SK-N-SH (cell line): ENCODE results near the gene NUP42. TPM values are rescaled to one million over a fixed set of nuclear protein-coding genes. Genes with fewer than 3 reads are reported as not detected.

ENCODE experiments used
- CTCF ChIA-PET: fragments of 300-600, 350-600 bp; formaldehyde crosslinking; extraction: SDS; loops from one replicate; lab custom pipeline; 2021; lab: Yijun Ruan, JAX
- POLR2A ChIA-PET: fragments of 350-600 bp; sonication (Branson Sonifier 250); formaldehyde crosslinking; extraction: SDS; loops from one replicate; lab custom pipeline; 2020; ENCODE audit warnings: antibody characterized with exemption, inconsistent platforms; lab: Yijun Ruan, JAX
- DNase-seq: peaks from one replicate; pipeline ENCODE4 v3.0.0; 2012
- H2AFZ ChIP-seq: fragments of 200-600 bp; sonication (generic); 2 replicates; pipeline ENCODE4 v1.8.1; 2016; ENCODE audit warnings: antibody characterized with exemption, mild to moderate bottlenecking, low read depth
- H3F3A ChIP-seq: fragments of 200-600 bp; sonication (generic); replicated peaks from 2 replicates; pipeline ENCODE3; 2016; ENCODE audit warnings: antibody characterized with exemption, mild to moderate bottlenecking; ENCODE audit not compliant: insufficient read depth
- H3K27ac ChIP-seq, 2 experiments: fragments of 200-500 bp in 1 of 2; fragments of 200-600 bp in 1 of 2; sonication (Bioruptor generic) in 1 of 2; sonication (generic), shearing (Covaris generic) in 1 of 2; 2 replicates each; pipeline versions ENCODE4 v1.5.1 to v1.6.1; 2014 to 2016; ENCODE audit warnings: low read depth in 2 of 2, inconsistent platforms in 1 of 2, low read length in 1 of 2, mild to moderate bottlenecking in 1 of 2, mixed read lengths in 1 of 2
- H3K27me3 ChIP-seq: fragments of 200-600 bp; sonication (generic), shearing (Covaris generic); 2 replicates; pipeline ENCODE4 v1.6.1; 2016; ENCODE audit warnings: mixed run types; ENCODE audit not compliant: insufficient read depth
- H3K36me3 ChIP-seq, 2 experiments: fragments of 200-500 bp in 1 of 2; fragments of 200-600 bp in 1 of 2; sonication (Bioruptor generic) in 1 of 2; sonication (generic) in 1 of 2; replicated peaks in 1 of 2; 2 replicates each; pipeline versions ENCODE3 to v1.5.1; 2014 to 2016; ENCODE audit warnings: low read length in 1 of 2, mild to moderate bottlenecking in 1 of 2; ENCODE audit not compliant: insufficient read depth in 2 of 2, control insufficient read depth in 1 of 2
- H3K4me1 ChIP-seq, 2 experiments: fragments of 200-500 bp in 1 of 2; fragments of 200-600 bp in 1 of 2; sonication (Bioruptor generic) in 1 of 2; sonication (generic), shearing (Covaris generic) in 1 of 2; 2 replicates each; pipeline versions ENCODE4 v1.5.1 to v1.6.1; 2014 to 2016; ENCODE audit warnings: low read depth in 1 of 2, low read length in 1 of 2, mixed run types in 1 of 2; ENCODE audit not compliant: insufficient read depth in 2 of 2, control insufficient read depth in 1 of 2
- H3K4me2 ChIP-seq: fragments of 200-600 bp; sonication (generic), shearing (Covaris generic); 2 replicates; pipeline ENCODE4 v1.6.1; 2017; ENCODE audit warnings: mixed run types
- H3K4me3 ChIP-seq, 2 experiments: fragments of 200-500 bp in 1 of 2; fragments of 200-600 bp in 1 of 2; sonication (Bioruptor generic) in 1 of 2; sonication (generic), shearing (Covaris generic) in 1 of 2; 2 replicates each; pipeline versions ENCODE4 v1.5.1 to v1.8.1; 2014 to 2016; ENCODE audit warnings: low read depth in 2 of 2, inconsistent platforms in 1 of 2, low read length in 1 of 2, mild to moderate bottlenecking in 1 of 2, mixed read lengths in 1 of 2, moderate library complexity in 1 of 2
- H3K79me2 ChIP-seq: fragments of 200-600 bp; sonication (generic); 2 replicates; pipeline ENCODE4 v1.8.1; 2017; ENCODE audit warnings: mild to moderate bottlenecking; ENCODE audit not compliant: insufficient read depth
- H3K9ac ChIP-seq: fragments of 200-600 bp; sonication (generic); 2 replicates; pipeline ENCODE4 v1.6.1; 2017; ENCODE audit warnings: mixed run types
- H3K9me2 ChIP-seq: fragments of 200-600 bp; sonication (generic); 2 replicates; pipeline ENCODE4 v1.6.1; 2017; ENCODE audit warnings: mixed run types
- H3K9me3 ChIP-seq: fragments of 200-600 bp; sonication (generic); 2 replicates; pipeline ENCODE4 v1.6.1; 2017; ENCODE audit warnings: mixed run types, mild to moderate bottlenecking, moderate library complexity
- H4K20me1 ChIP-seq: fragments of 200-600 bp; sonication (generic); 2 replicates; pipeline ENCODE4 v1.6.1; 2017; ENCODE audit warnings: mild to moderate bottlenecking, mixed run types; ENCODE audit not compliant: insufficient read depth
- EP300 ChIP-seq, 2 experiments: IDR thresholded peaks; 2 replicates each; pipeline versions ENCODE4 v1.4.0 to v1.6.1; 2012; ENCODE audit warnings: borderline replicate concordance in 1 of 2, low read depth in 1 of 2, low read length in 1 of 2
- EZH2phosphoT487 ChIP-seq: fragments of 200-600 bp; sonication (generic); IDR thresholded peaks from 2 replicates; pipeline ENCODE4 v1.6.1; 2017; ENCODE audit warnings: low read depth, mixed run types, mild to moderate bottlenecking, antibody characterized with exemption, moderate library complexity, borderline replicate concordance
- FOXJ3 ChIP-seq: sonication (generic); formaldehyde crosslinking; IDR thresholded peaks from 2 replicates; pipeline ENCODE4 v1.5.1; 2020; ENCODE audit warnings: mild to moderate bottlenecking, missing genetic modification reagents
- GABPA ChIP-seq: IDR thresholded peaks from 2 replicates; pipeline ENCODE4 v1.4.0; 2012; ENCODE audit warnings: low read depth, mild to moderate bottlenecking
- GATA2 ChIP-seq: sonication (generic); formaldehyde crosslinking; IDR thresholded peaks from 2 replicates; pipeline ENCODE4 v1.5.0; 2020; ENCODE audit warnings: mild to moderate bottlenecking, missing genetic modification reagents
- MEF2A ChIP-seq: IDR thresholded peaks from 2 replicates; pipeline ENCODE4 v1.4.0; 2012; ENCODE audit warnings: low read depth, borderline replicate concordance
- MXI1 ChIP-seq: IDR thresholded peaks from 2 replicates; pipeline ENCODE4 v1.6.1; 2012; ENCODE audit warnings: mild to moderate bottlenecking, low read depth, low read length, improper control_type of control experiment
- POLR2AphosphoS5 ChIP-seq: IDR thresholded peaks from 2 replicates; pipeline ENCODE4 v1.6.1; 2012; ENCODE audit warnings: low read depth, low read length
- RFX5 ChIP-seq: IDR thresholded peaks from 2 replicates; pipeline ENCODE4 v1.6.1; 2012; ENCODE audit warnings: mild to moderate bottlenecking, improper control_type of control experiment, low read length
- SIN3A ChIP-seq: IDR thresholded peaks from 2 replicates; pipeline ENCODE4 v1.6.1; 2012; ENCODE audit warnings: low read depth, mild to moderate bottlenecking, low read length, moderate library complexity, borderline replicate concordance
- SMC3 ChIP-seq: IDR thresholded peaks from 2 replicates; pipeline ENCODE4 v1.6.1; 2012; ENCODE audit warnings: low read depth, low read length, improper control_type of control experiment
- TCF12 ChIP-seq: IDR thresholded peaks from 2 replicates; pipeline ENCODE4 v1.4.0; 2012
- TEAD4 ChIP-seq: IDR thresholded peaks from 2 replicates; pipeline ENCODE4 v1.4.0; 2012; ENCODE audit warnings: mild to moderate bottlenecking, borderline replicate concordance; ENCODE audit not compliant: insufficient read depth
- YY1 ChIP-seq: IDR thresholded peaks from 2 replicates; pipeline ENCODE4 v1.4.0; 2012; ENCODE audit warnings: low read depth, mild to moderate bottlenecking
- WGBS: methylation state at CpG from one replicate; pipeline ENCODE4 v1.1.6; 2017; ENCODE audit warnings: low lambda C conversion rate; 5-methylcytosine and 5-hydroxymethylcytosine counted together
- polyA plus RNA-seq, 3 experiments: library from polyadenylated mRNA; depleted of rRNA; stranded (reverse); fragments of >200 nt; gene quantifications; 2 replicates each; pipeline ENCODE4 v1.2.3, GENCODE V29; 2012
- TF ChIP-seq, protein P1 (sequence below): IDR thresholded peaks from 2 replicates; pipeline ENCODE4 v1.4.0; 2012; ENCODE audit warnings: low read depth, borderline replicate concordance
- TF ChIP-seq, protein P2 (sequence below): IDR thresholded peaks from 2 replicates; pipeline ENCODE4 v1.4.0; 2012; ENCODE audit warnings: low read depth, borderline replicate concordance
- TF ChIP-seq, protein P3 (sequence below): IDR thresholded peaks from 2 replicates; pipeline ENCODE4 v1.6.1; 2012; ENCODE audit warnings: mild to moderate bottlenecking, low read depth, low read length, moderate library complexity
- TF ChIP-seq, protein P4 (sequence below): IDR thresholded peaks from 2 replicates; pipeline ENCODE4 v1.4.0; 2012; ENCODE audit warnings: low read depth

Gene NUP42
- polyA plus RNA-seq, 1 of the 3 experiments (the other 2 are of a cell fraction): 22.7 TPM

DNA sequence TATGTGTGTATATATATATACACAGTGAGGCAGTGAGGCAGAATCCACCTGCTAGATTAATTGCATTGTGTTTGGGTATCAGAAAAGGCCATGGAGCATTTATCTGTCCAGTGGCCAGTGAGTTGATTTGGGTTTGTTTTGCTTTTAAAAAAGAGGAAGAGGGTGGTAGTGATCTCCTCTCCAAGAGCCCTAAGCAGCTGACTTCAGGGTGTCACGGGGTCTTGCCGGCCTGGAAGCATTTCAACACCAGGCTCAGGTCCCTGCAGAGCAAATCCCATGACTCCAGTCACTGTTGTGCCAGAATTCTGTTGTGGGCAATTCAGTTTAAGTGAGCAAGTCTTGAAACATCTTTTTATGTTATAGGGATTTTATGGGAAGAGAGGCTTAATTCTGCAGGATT, 34.2 kb downstream of the NUP42 start:
- no peaks in the 10 kb centered on the region for H3K27me3 ChIP-seq
- 65% methylated on average over 2 of the region's 2 CpGs for WGBS
- no peak overlapping the region for H3K4me2 ChIP-seq
- no peak overlapping the region for H3K27ac ChIP-seq
- no peaks in the 10 kb centered on the region for H4K20me1 ChIP-seq
- ChIA-PET POLR2A (no interaction called here), CTCF (interaction anchor here (0.6 to 2.0 kb wide), 5 partner anchors 10 to 56 kb away, joined by 3 to 6 read pairs (median 5); no protein-coding TSS in a partner anchor)
- DNase-seq: no peak
- no peaks in the 10 kb centered on the region for H3F3A ChIP-seq
- no peak overlapping the region for H3K4me3 ChIP-seq
- H3K9me3 ChIP-seq: no peaks in the 10 kb centered on the region
- H3K4me1 ChIP-seq: peaks cover 0 to 12% of the 10 kb centered on the region in 2 experiments; a peak in 1 of 4 replicates
- no peak for TF ChIP-seq POLR2AphosphoS5
- no peak for TF ChIP-seq YY1
- TF ChIP-seq SMC3: no peak
- TF ChIP-seq TEAD4: no peak
- TF ChIP-seq TCF12: no peak
- no peak for TF ChIP-seq MXI1
- TF ChIP-seq, protein P1, sequence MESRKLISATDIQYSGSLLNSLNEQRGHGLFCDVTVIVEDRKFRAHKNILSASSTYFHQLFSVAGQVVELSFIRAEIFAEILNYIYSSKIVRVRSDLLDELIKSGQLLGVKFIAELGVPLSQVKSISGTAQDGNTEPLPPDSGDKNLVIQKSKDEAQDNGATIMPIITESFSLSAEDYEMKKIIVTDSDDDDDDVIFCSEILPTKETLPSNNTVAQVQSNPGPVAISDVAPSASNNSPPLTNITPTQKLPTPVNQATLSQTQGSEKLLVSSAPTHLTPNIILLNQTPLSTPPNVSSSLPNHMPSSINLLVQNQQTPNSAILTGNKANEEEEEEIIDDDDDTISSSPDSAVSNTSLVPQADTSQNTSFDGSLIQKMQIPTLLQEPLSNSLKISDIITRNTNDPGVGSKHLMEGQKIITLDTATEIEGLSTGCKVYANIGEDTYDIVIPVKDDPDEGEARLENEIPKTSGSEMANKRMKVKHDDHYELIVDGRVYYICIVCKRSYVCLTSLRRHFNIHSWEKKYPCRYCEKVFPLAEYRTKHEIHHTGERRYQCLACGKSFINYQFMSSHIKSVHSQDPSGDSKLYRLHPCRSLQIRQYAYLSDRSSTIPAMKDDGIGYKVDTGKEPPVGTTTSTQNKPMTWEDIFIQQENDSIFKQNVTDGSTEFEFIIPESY: no peak
- TF ChIP-seq, all 33 proteins: peak for 0
- Histone ChIP-seq H3K79me2 (no peaks in the 10 kb centered on the region), H3K9ac (no peak overlapping the region), H3K36me3 (no peaks in the 10 kb centered on the region), H2AFZ (no peak overlapping the region), H3K9me2 (no peaks in the 10 kb centered on the region)

DNA sequence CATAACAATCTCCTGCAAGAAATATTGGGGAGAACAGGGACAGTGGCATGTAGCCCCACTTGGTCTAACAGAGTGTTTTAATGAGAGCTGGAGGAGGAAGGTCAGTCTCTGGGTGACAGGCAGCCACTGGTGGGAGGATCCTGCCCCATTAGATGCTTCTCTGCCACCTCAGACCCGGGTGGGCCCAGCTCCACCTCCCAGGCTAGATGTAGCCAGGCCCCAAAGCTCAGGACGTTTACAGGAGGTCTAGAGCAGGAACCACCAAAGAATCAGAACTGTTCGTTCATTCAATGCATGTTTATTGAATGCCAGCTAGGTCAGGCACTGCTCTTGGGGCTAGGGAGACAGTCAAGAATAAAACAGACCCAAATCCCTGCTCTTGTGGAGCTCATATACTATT, 36.3 kb downstream of the NUP42 start:
- WGBS: 22% methylated on average over 3 of the region's 3 CpGs
- no peak for TF ChIP-seq EP300 (IDR thresholded peaks at IDR 0.05; ENCODE audit: borderline replicate concordance in 1 of 2, low read depth in 1 of 2, low read length in 1 of 2)
- no peak for TF ChIP-seq TCF12
- TF ChIP-seq, protein P2, sequence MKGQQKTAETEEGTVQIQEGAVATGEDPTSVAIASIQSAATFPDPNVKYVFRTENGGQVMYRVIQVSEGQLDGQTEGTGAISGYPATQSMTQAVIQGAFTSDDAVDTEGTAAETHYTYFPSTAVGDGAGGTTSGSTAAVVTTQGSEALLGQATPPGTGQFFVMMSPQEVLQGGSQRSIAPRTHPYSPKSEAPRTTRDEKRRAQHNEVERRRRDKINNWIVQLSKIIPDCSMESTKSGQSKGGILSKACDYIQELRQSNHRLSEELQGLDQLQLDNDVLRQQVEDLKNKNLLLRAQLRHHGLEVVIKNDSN: no peak
- no peak for TF ChIP-seq MEF2A
- no peak for TF ChIP-seq GABPA
- TF ChIP-seq, protein P1: no peak
- no peak for TF ChIP-seq FOXJ3 (CRISPR knock-in tag)
- TF ChIP-seq SIN3A: no peak
- TF ChIP-seq GATA2 (CRISPR knock-in tag): no peak
- no peak for TF ChIP-seq RFX5
- no peak for TF ChIP-seq MXI1
- TF ChIP-seq, protein P3, sequence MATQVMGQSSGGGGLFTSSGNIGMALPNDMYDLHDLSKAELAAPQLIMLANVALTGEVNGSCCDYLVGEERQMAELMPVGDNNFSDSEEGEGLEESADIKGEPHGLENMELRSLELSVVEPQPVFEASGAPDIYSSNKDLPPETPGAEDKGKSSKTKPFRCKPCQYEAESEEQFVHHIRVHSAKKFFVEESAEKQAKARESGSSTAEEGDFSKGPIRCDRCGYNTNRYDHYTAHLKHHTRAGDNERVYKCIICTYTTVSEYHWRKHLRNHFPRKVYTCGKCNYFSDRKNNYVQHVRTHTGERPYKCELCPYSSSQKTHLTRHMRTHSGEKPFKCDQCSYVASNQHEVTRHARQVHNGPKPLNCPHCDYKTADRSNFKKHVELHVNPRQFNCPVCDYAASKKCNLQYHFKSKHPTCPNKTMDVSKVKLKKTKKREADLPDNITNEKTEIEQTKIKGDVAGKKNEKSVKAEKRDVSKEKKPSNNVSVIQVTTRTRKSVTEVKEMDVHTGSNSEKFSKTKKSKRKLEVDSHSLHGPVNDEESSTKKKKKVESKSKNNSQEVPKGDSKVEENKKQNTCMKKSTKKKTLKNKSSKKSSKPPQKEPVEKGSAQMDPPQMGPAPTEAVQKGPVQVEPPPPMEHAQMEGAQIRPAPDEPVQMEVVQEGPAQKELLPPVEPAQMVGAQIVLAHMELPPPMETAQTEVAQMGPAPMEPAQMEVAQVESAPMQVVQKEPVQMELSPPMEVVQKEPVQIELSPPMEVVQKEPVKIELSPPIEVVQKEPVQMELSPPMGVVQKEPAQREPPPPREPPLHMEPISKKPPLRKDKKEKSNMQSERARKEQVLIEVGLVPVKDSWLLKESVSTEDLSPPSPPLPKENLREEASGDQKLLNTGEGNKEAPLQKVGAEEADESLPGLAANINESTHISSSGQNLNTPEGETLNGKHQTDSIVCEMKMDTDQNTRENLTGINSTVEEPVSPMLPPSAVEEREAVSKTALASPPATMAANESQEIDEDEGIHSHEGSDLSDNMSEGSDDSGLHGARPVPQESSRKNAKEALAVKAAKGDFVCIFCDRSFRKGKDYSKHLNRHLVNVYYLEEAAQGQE: no peak
- TF ChIP-seq YY1: no peak
- TF ChIP-seq EZH2phosphoT487: no peak
- TF ChIP-seq, protein P4, sequence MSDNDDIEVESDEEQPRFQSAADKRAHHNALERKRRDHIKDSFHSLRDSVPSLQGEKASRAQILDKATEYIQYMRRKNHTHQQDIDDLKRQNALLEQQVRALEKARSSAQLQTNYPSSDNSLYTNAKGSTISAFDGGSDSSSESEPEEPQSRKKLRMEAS: no peak
- no peak for TF ChIP-seq TEAD4

More for the DNA sequence above, 36.3 kb downstream of the NUP42 start:
- H3K4me3 ChIP-seq: no peak overlapping the region
- no peak for DNase-seq
- H3K27me3 ChIP-seq: 0 out of 2 replicates have a peak, but pooled peaks cover under 1% of the 10 kb centered on the region
- no peaks in the 10 kb centered on the region for H4K20me1 ChIP-seq
- H3K9ac ChIP-seq: no peak overlapping the region
- no peaks in the 10 kb centered on the region for H3K79me2 ChIP-seq
- no peak overlapping the region for H3K4me2 ChIP-seq
- peaks cover 0 to 15% of the 10 kb centered on the region in 2 experiments; a peak in 1 of 4 replicates for H3K4me1 ChIP-seq
- no peaks in the 10 kb centered on the region for H3F3A ChIP-seq
- no peak overlapping the region for H3K27ac ChIP-seq
- H3K9me3 ChIP-seq: no peaks in the 10 kb centered on the region
- CTCF ChIA-PET: interaction anchor here (0.8 to 1.6 kb wide), 3 partner anchors 13 to 55 kb away, joined by 3 to 4 read pairs (median 3); no protein-coding TSS in a partner anchor
- no peak overlapping the region for H2AFZ ChIP-seq
- POLR2A ChIA-PET: no interaction called here
- no peaks in the 10 kb centered on the region for H3K9me2 ChIP-seq
- no peaks in the 10 kb centered on the region for H3K36me3 ChIP-seq
